WI38 (cell line): ENCODE results near the gene WFDC10A.
"Not testable (repeated sequence)": the region's sequence is repeated elsewhere in the genome, so short reads cannot be mapped to it uniquely, and the experiment has no call there.

Source experiments
- H3K4me3 ChIP-seq: 2 replicates; pipeline ENCODE4 v1.5.1; 2011; ENCODE audit warnings: low read depth, mild to moderate bottlenecking, control low read depth, low read length
- TF ChIP-seq, protein P1 (sequence below): IDR thresholded peaks from 2 replicates; pipeline ENCODE4 v1.5.1; 2012; ENCODE audit warnings: low read depth, mild to moderate bottlenecking, control low read depth, low read length

Gene WFDC10A

DNA sequence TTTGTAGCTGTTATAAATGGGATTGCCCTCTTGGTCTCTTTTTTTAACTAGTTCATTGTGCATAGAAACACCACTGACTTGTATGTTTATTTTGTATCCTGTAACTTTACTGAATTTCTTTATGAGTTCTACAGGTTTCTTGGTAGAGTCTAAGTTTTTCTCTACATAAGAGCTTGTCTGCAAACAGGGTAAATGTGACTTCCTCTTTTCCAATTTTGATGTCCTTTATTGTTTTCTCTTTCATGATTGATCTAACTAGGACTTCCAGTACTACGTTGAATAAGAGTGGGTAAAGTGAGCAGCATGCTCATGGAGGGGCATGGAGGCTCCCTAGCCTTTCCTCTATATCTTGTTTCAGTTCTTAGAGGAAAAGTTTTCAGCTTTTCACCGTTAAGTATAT lies 3.0 kb upstream of the WFDC10A start:
- TF ChIP-seq, protein P1, sequence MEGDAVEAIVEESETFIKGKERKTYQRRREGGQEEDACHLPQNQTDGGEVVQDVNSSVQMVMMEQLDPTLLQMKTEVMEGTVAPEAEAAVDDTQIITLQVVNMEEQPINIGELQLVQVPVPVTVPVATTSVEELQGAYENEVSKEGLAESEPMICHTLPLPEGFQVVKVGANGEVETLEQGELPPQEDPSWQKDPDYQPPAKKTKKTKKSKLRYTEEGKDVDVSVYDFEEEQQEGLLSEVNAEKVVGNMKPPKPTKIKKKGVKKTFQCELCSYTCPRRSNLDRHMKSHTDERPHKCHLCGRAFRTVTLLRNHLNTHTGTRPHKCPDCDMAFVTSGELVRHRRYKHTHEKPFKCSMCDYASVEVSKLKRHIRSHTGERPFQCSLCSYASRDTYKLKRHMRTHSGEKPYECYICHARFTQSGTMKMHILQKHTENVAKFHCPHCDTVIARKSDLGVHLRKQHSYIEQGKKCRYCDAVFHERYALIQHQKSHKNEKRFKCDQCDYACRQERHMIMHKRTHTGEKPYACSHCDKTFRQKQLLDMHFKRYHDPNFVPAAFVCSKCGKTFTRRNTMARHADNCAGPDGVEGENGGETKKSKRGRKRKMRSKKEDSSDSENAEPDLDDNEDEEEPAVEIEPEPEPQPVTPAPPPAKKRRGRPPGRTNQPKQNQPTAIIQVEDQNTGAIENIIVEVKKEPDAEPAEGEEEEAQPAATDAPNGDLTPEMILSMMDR = no peak
- no peak overlapping the region for H3K4me3 ChIP-seq

DNA sequence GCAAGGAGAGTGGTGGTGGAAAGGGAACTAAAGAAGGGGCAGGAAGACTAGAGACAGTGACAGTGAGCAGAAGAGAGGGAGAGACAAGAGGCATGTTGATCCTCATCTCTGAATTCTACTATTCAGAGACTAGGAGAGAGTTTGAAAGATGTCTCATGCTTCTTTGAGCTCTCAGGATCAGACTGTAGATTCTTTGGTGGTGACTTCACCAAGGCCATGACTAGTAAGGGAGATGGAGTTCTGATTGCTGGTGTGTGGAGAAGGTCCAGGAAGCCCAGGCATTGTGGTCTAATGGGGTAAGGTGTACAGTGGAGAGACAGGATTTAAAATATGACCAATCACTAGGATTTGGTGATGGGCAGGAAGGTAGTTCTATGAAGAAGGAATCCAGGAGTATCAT lies 832 bp downstream of the WFDC10A start:
- TF ChIP-seq, protein P1 = no peak
- no peak overlapping the region for H3K4me3 ChIP-seq

DNA sequence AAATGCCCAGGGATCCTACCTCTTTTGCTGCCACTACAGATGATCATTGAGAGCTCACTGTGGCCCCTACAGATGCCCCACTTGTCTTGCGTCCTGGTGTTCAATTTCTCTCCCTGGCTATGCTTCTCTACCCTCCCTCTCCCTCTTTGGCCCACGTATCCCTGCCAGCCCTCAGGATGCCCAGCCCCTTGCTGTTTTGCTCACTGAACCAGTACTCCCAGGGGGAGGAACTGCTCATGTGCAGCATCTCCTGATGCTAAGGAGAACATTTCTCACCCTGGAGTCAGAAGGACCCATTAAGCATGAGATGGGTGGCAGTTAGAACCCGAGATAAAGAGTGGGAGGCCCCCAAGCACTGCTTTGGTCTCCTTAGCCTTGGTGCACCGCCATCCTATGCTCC lies 1.6 kb downstream of the WFDC10A start, which contains the start of gene WFDC9:
TSS of gene WFDC9 (minus strand) at position 101 of the 400 bp plus-strand sequence. CDS start 21,103 bp downstream, outside the sequence.
- TF ChIP-seq, protein P1 = no peak
- no peak within 1 kb of the TSS for H3K4me3 ChIP-seq

DNA sequence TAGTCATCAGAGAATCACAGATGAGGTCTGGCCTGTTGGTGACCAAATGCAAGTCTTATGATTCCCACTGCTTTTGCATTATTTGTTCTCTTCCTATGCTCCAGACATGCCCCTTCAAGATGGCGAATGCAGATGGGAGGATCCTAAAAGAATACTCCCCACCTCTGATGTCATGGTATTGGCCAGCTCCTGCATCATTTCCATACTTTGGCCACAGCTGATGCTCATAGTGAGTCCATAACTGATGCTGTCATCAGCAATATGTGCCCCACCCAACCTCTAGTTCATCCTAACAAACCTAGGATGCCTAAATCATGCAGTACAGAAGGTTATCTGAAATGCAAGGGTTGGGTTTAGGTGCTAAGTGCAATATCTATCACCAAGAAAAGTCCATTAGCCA lies 7.0 kb downstream of the WFDC10A start:
- TF ChIP-seq, protein P1 = no peak
- no peak overlapping the region for H3K4me3 ChIP-seq

DNA sequence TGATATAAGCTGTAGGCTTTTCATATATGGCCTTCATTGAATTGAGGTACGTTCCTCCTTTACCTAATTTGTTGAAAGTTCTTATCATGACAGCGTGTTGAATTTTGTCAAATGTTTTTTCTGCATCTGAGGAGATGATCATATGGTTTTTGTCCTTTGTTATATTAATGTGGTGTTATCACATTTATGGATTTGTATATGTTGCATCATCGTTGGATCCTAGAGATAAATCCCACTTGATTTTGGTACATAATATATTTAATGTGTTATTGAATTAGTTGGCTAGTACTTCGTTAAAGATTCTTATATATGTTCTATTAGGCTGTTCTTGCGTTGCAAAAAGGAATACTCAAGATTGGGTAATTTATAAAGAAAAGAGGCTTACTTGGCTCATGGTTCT lies 10.1 kb downstream of the WFDC10A start:
- TF ChIP-seq, protein P1 = no peak
- no peak overlapping the region for H3K4me3 ChIP-seq

DNA sequence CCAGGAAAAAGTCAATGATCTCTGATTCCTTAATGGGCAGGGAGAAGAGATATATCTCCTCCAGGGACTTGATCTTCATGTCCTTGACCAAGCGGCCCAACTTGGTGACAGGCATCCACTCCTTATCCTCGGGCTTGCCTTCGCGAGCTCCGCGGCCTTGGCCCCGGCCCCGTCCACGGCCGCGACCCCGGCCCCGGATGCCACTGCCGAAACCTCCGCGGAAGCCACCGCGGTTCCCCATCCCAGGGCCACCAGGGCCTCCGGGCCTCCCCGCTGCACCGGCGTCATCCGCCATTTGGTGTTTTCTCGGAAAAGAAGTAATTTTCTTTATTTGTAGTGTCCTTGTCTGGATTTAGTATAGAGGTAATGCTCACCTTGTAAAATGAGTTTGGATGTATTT lies 11.5 kb downstream of the WFDC10A start:
- H3K4me3 ChIP-seq = not testable (repeated sequence)

DNA sequence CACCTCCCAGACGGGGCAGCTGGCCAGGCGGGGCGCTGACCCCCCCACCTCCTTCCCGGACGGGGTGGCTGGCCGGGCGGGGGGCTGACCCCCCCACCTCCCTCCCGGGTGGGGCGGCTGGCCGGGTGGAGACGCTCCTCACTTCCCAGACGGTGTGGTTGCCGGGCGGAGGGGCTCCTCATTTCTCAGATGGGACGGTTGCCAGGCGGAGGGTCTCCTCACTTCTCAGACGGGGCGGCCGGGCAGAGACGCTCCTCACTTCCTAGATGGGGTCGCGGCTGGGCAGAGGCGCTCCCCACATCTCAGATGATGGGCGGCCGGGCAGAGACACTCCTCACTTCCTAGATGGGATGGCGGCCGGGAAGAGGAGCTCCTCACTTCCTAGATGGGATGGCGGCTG lies 16.3 kb downstream of the WFDC10A start:
- not testable (repeated sequence) for H3K4me3 ChIP-seq

DNA sequence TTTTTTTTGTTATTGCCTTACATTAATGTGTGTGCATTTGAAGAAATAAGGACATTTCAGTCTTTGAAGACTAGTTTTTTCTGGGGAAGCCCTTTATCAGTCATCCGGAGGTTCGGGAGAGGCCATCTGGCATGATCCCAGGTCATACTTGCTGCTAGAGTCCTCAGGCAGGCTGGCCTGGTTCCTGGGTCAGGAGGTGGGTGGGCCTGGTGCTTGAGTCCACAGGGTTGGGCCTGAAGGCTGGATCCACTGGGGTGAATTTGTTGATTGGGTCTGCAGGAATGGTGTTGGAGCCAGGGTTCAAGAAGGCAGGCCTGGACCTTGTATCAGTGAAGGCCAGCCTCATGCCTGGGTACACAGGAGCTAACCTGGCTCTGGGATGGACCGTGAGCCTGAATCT lies 17.3 kb downstream of the WFDC10A start:
- H3K4me3 ChIP-seq = no peak overlapping the region
- TF ChIP-seq, protein P1 = no peak
